Naive B cell (primary cell): Measurements from ENCODE around the gene TPD52L1. TPM values are rescaled to one million over a fixed set of nuclear protein-coding genes. Genes with fewer than 3 reads are reported as not detected.

ENCODE experiments used
- ATAC-seq, 2 donors: fragments of 150-1000 bp; cut with Tn5 transposase; 2 replicates each; pipeline ENCODE4 v1.10.0; 2021; ENCODE audit warnings: low read depth in 2 of 2, mild to moderate bottlenecking in 2 of 2, moderate library complexity in 2 of 2
- DNase-seq: peaks from one replicate; pipeline ENCODE4 v3.0.0; 2022
- H3K27ac Mint-ChIP-seq, 6 donors: one replicate each; pipeline ENCODE4 v1.8.0; 2020 to 2022; ENCODE audit warnings: mild to moderate bottlenecking in 6 of 6, mixed read lengths in 6 of 6, moderate library complexity in 5 of 6, inconsistent platforms in 2 of 6
- H3K27me3 Mint-ChIP-seq, 3 donors: one replicate each; pipeline ENCODE4 v1.8.0; 2021 to 2022; ENCODE audit warnings: mixed read lengths in 3 of 3, mild to moderate bottlenecking in 1 of 3
- H3K36me3 Mint-ChIP-seq, 2 donors: one replicate each; pipeline ENCODE4 v1.8.0; 2020 to 2022; ENCODE audit warnings: mixed read lengths in 2 of 2, inconsistent platforms in 1 of 2, mild to moderate bottlenecking in 1 of 2
- H3K4me1 Mint-ChIP-seq, 3 donors: one replicate each; pipeline ENCODE4 v1.8.0; 2020 to 2022; ENCODE audit warnings: mixed read lengths in 3 of 3, inconsistent platforms in 1 of 3, mild to moderate bottlenecking in 1 of 3, moderate library complexity in 1 of 3
- H3K4me3 Mint-ChIP-seq, 8 donors: one replicate each; pipeline ENCODE4 v1.8.0; 2020 to 2022; ENCODE audit warnings: mild to moderate bottlenecking in 8 of 8, mixed read lengths in 8 of 8, moderate library complexity in 8 of 8, inconsistent platforms in 2 of 8
- H3K9me3 Mint-ChIP-seq, 7 donors: one replicate each; pipeline ENCODE4 v1.8.0; 2020 to 2022; ENCODE audit warnings: mixed read lengths in 7 of 7, mild to moderate bottlenecking in 5 of 7, inconsistent platforms in 2 of 7, moderate library complexity in 1 of 7
- polyA plus RNA-seq, 6 donors: library from polyadenylated mRNA; unstranded; fragments of 300-500 nt; fragmentation: Illumina TruSeq; gene quantifications; one replicate each; pipeline ENCODE4 v1.2.3, GENCODE V29; 2021; ENCODE audit warnings: low read depth in 6 of 6

Gene TPD52L1
- polyA plus RNA-seq, 6 donors from 2014 or later: 3.7 TPM; not detected in 5

- no peaks in the 10 kb centered on the region for H3K27me3 Mint-ChIP-seq
- peaks cover 0 to 4% (median 0%) of the 10 kb centered on the region in 7 donors for H3K9me3 Mint-ChIP-seq
- H3K4me1 Mint-ChIP-seq: peaks cover 19 to 41% (median 23%) of the 10 kb centered on the region in 3 donors
- H3K36me3 Mint-ChIP-seq: peaks cover 16 to 22% of the 10 kb centered on the region in 2 donors
- peak overlapping the region in 1 of 6 donors; percentile 63 for H3K27ac Mint-ChIP-seq
- ATAC-seq (no peak), DNase-seq (no peak)
- no peak overlapping the region for H3K4me3 Mint-ChIP-seq
Measured at GRCh38 chr6:125294036-125294435, 140.5 kb downstream of the TPD52L1 start.

DNA sequence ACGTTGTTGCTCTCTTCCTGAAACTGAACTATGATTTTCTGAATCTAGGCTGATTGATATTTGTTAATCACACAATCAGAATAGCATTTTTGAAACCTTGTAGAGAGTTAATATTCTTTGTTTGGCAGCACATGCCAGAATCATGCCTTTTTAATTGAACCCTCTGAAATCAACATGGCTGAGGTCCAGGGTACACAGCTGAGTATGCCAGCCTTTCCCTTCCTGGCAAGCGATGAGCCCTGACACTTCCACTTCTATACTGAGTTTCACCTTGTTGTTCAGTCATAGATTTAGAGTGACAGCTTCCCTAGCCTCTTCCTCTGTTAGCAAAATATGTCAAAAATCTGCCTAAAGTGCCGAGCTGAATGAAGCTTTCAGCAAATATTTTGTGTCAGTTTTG, 141.4 kb downstream of the TPD52L1 start:
- Mint-ChIP-seq H3K4me3 (no peak overlapping the region), H3K27me3 (no peaks in the 10 kb centered on the region), H3K4me1 (peaks cover 27 to 47% (median 27%) of the 10 kb centered on the region in 3 donors), H3K36me3 (peaks cover 19 to 28% of the 10 kb centered on the region in 2 donors), H3K9me3 (no peaks in the 10 kb centered on the region), H3K27ac (peak overlapping the region in 1 of 6 donors; percentile 66)
- ATAC-seq (no peak), DNase-seq (no peak)

GRCh38 chr6:125296471-125296870, 142.9 kb downstream of the TPD52L1 start:
- Mint-ChIP-seq H3K9me3 (no peaks in the 10 kb centered on the region), H3K4me1 (peaks cover 40 to 60% (median 42%) of the 10 kb centered on the region in 3 donors), H3K4me3 (no peak overlapping the region), H3K27me3 (no peaks in the 10 kb centered on the region), H3K27ac (peak overlapping the region in 1 of 6 donors; percentile 2), H3K36me3 (peaks cover 11 to 28% of the 10 kb centered on the region in 2 donors)
- no peak for DNase-seq
- ATAC-seq: no peak

DNA sequence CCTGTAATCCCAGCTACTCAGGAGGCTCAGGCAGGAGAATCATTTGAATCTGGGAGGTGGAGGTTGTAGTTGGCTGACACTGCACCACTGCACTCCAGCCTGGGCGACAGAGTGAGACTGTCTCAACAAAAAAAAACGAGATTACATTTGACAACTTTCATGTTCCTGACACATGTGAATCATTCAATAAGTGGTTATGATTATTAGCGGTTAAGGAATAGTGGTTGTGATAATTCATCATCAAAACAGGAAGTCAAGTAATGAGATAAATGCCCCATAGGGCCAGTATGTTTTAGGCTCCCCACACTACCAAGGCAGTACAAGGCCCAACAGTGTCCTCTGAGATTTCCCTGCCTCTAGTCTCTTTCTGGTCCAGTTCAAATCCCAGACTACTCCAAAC, 145.7 kb downstream of the TPD52L1 start:
- peak overlapping the region in 2 of 8 donors; percentile 63 to 93 for H3K4me3 Mint-ChIP-seq
- H3K36me3 Mint-ChIP-seq: peaks cover 5 to 19% of the 10 kb centered on the region in 2 donors
- H3K9me3 Mint-ChIP-seq: peaks cover 0 to 5% (median 0%) of the 10 kb centered on the region in 7 donors
- no peak for ATAC-seq
- peak overlapping the region in 1 of 6 donors; percentile 12 for H3K27ac Mint-ChIP-seq
- peaks cover 46 to 63% (median 47%) of the 10 kb centered on the region in 3 donors for H3K4me1 Mint-ChIP-seq
- H3K27me3 Mint-ChIP-seq: no peaks in the 10 kb centered on the region
- no peak for DNase-seq

DNA sequence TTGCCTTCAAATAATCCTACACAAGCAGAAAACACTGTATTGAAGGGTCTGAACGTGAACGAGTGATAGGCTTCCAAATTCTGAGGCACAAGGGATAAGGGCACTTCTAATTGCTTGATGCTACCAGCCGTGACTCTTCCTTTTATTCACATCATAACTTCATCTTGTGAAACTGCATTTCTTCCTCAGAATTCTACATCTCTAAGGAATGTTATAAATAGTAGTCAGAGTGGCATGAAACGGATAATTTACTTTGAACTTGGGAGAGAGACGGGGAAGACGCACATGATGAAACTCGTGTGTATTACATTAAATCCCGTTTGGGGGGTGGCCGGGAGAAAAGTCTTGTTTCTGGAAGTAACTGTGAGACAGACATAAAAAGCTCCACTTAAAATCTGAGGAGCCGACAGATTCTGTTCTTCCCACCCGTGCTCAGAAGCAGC, 147.4 kb downstream of the TPD52L1 start:
- peaks cover 41 to 52% (median 42%) of the 10 kb centered on the region in 3 donors for H3K4me1 Mint-ChIP-seq
- peak overlapping the region; percentile 87 to 96 (median 94) for H3K4me3 Mint-ChIP-seq
- peaks cover 0 to 5% (median 0%) of the 10 kb centered on the region in 7 donors for H3K9me3 Mint-ChIP-seq
- peaks cover 7 to 13% (median 13%) of the 10 kb centered on the region in 3 donors for H3K27me3 Mint-ChIP-seq
- peak overlapping the region; percentile 37 to 93 (median 78) for H3K27ac Mint-ChIP-seq
- DNase-seq: no peak
- peaks cover 5 to 26% of the 10 kb centered on the region in 2 donors for H3K36me3 Mint-ChIP-seq
- no peak for ATAC-seq

- Mint-ChIP-seq H3K9me3 (peaks cover 0 to 5% (median 0%) of the 10 kb centered on the region in 7 donors), H3K36me3 (peaks cover 5 to 24% of the 10 kb centered on the region in 2 donors), H3K4me1 (peaks cover 38 to 49% (median 42%) of the 10 kb centered on the region in 3 donors), H3K27ac (peak within 1 kb of the TSS; percentile 68 to 93 (median 82)), H3K4me3 (peak within 1 kb of the TSS; percentile 87 to 96 (median 94)), H3K27me3 (peaks cover 14 to 20% (median 20%) of the 10 kb centered on the region in 3 donors)
- DNase-seq (peak; percentile 40), ATAC-seq (peak; percentile 66 to 70)
Measured at GRCh38 chr6:125301435-125302391, 148.1 kb downstream of the TPD52L1 start, which contains the start of gene HDDC2. HDDC2 (minus strand) TSS chr6:125301967; CDS start chr6:125301932, 35 bp downstream.

DNA sequence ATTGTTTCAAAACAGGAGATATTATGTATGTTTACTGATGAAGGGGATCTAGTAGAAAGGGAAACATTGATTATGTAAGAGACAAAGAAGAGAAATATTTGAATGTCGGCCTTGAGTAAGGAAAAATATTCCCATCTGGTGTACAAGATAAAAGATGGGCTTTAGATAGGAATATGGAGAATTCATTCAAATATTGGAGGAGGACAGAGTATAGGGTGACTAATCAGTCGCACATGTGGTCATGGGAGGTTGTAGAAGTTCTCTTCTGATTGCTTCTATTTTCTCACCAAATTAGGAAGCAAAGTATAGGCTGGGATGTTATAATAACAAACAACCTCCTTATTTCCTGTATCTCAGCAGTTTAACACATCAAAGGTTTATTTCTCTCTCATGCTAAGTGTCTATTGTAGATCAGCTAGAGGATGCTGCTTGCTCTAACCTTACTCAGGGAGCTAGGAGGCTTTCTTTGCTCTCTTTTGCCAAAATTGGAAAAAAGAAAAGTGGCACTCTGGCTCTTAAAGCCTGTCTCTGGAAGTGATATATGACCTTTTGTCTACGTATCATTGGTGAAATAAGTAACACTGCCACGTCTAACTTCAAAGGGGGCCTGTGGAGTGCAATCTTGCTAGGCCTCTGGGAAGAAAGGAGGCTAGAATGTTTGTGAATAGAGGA, 149.4 kb downstream of the TPD52L1 start:
- peak overlapping the region in 5 of 6 donors; percentile 27 to 80 (median 35) for H3K27ac Mint-ChIP-seq
- DNase-seq: no peak
- peak overlapping the region in 7 of 8 donors; percentile 87 to 96 (median 93) for H3K4me3 Mint-ChIP-seq
- peaks cover 34 to 39% (median 36%) of the 10 kb centered on the region in 3 donors for H3K4me1 Mint-ChIP-seq
- no peak for ATAC-seq
- H3K36me3 Mint-ChIP-seq: peaks cover 5 to 16% of the 10 kb centered on the region in 2 donors
- H3K9me3 Mint-ChIP-seq: peaks cover 0 to 5% (median 0%) of the 10 kb centered on the region in 7 donors
- H3K27me3 Mint-ChIP-seq: peaks cover 15 to 28% (median 22%) of the 10 kb centered on the region in 3 donors

GRCh38 chr6:125303512-125303854, 149.9 kb downstream of the TPD52L1 start:
- Mint-ChIP-seq H3K36me3 (peaks cover 5 to 16% of the 10 kb centered on the region in 2 donors), H3K4me3 (peak overlapping the region in 3 of 8 donors; percentile 34 to 93 (median 92))

GRCh38 chr6:125304970-125305660, 151.5 kb downstream of the TPD52L1 start:
- peaks cover 17 to 39% (median 22%) of the 10 kb centered on the region in 3 donors for H3K27me3 Mint-ChIP-seq
- H3K4me3 Mint-ChIP-seq: no peak overlapping the region
- H3K9me3 Mint-ChIP-seq: peaks cover 0 to 5% (median 0%) of the 10 kb centered on the region in 7 donors
- peaks cover 0 to 8% of the 10 kb centered on the region in 2 donors for H3K36me3 Mint-ChIP-seq
- DNase-seq (no peak), ATAC-seq (no peak)
- H3K27ac Mint-ChIP-seq: no peak overlapping the region
- peaks cover 23 to 31% (median 25%) of the 10 kb centered on the region in 3 donors for H3K4me1 Mint-ChIP-seq

More at GRCh38 chr6:125303512-125303854, 149.9 kb downstream of the TPD52L1 start:
- ATAC-seq (peak; percentile 43 to 63), DNase-seq (no peak)
- H3K27me3 Mint-ChIP-seq: peaks cover 15 to 32% (median 22%) of the 10 kb centered on the region in 3 donors
- H3K4me1 Mint-ChIP-seq: peaks cover 32 to 39% (median 34%) of the 10 kb centered on the region in 3 donors
- H3K9me3 Mint-ChIP-seq: peaks cover 0 to 5% (median 0%) of the 10 kb centered on the region in 7 donors
- H3K27ac Mint-ChIP-seq: peak overlapping the region in 3 of 6 donors; percentile 30 to 71 (median 69)

DNA sequence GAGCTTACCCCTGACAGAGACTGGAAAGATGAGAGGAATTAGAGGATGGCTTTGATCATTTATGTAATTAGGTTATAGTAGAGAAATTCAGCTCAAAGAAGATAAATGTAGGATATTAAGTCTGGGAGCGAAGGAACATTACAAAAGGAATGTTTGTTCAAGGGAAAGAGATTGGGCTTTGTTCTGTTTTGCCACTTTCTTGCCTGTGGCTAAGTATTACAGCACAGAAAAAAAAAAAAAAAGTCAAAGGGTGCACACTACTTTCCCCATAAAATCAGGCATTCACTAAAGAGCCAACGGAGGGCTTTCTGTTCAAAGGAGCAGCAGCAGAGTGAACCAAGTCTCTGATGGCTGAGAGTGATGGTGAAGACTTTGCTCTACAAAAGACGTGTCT, 153.2 kb downstream of the TPD52L1 start:
- Mint-ChIP-seq H3K27ac (no peak overlapping the region), H3K9me3 (peaks cover 0 to 5% (median 0%) of the 10 kb centered on the region in 7 donors), H3K27me3 (peaks cover 22 to 39% (median 22%) of the 10 kb centered on the region in 3 donors), H3K36me3 (peaks cover 0 to 8% of the 10 kb centered on the region in 2 donors), H3K4me3 (no peak overlapping the region), H3K4me1 (peaks cover 12 to 20% (median 14%) of the 10 kb centered on the region in 3 donors)
- DNase-seq: no peak
- ATAC-seq: no peak

- peaks cover 0 to 3% (median 0%) of the 10 kb centered on the region in 7 donors for H3K9me3 Mint-ChIP-seq
- ATAC-seq (no peak), DNase-seq (no peak)
- H3K36me3 Mint-ChIP-seq: peaks cover 0 to 8% of the 10 kb centered on the region in 2 donors
- H3K27me3 Mint-ChIP-seq: peaks cover 22 to 44% (median 22%) of the 10 kb centered on the region in 3 donors
- H3K4me1 Mint-ChIP-seq: peaks cover 8 to 15% (median 9%) of the 10 kb centered on the region in 3 donors
- no peak overlapping the region for H3K27ac Mint-ChIP-seq
- no peak overlapping the region for H3K4me3 Mint-ChIP-seq
Measured at GRCh38 chr6:125307150-125307838, 153.7 kb downstream of the TPD52L1 start.
